Measurements from ENCODE around the gene EAF1.
"Not testable (repeated sequence)": the region's sequence is repeated elsewhere in the genome, so short reads cannot be mapped to it uniquely, and the experiment has no call there.

EAF1 gene

GRCh38 chr3:15484551-15484950 is 57.2 kb downstream of the EAF1 start:
- not testable (repeated sequence) for DNase-seq

GRCh38 chr3:15486020-15486419 is 58.6 kb downstream of the EAF1 start:
- DNase-seq: no peak

GRCh38 chr3:15486979-15487378 is 59.6 kb downstream of the EAF1 start:
- DNase-seq: peak in 1 of 4 experiments; percentile 15

- DNase-seq: no peak
Measured at GRCh38 chr3:15488002-15488401, 60.6 kb downstream of the EAF1 start.

GRCh38 chr3:15490158-15490557 is 62.8 kb downstream of the EAF1 start:
- DNase-seq: no peak

- DNase-seq: no peak
Measured at GRCh38 chr3:15491143-15491542, 63.7 kb downstream of the EAF1 start.
